ENCODE data around the gene CYP2U1. TPM values are rescaled to one million over a fixed set of nuclear protein-coding genes. Genes with fewer than 3 reads are reported as not detected.
A peak's percentile ranks its signal among the peaks of the same experiment; 100 is the strongest.

The CYP2U1 gene
- total RNA-seq, 4 donors from 2014 or later = 3.5 to 7.5 (median 4.0) TPM

GRCh38 chr4:107972605-107973004, 41.3 kb downstream of the CYP2U1 start:
- no peaks in the 10 kb centered on the region for H3K4me1 ChIP-seq
- in situ Hi-C loops (cut with MboI; ENCODE audit: low sequenced_read_pairs in 4 of 4) = no loop called here
- TF ChIP-seq CTCF (IDR thresholded peaks at IDR 0.05 in 4 of 5, conservative IDR thresholded peaks at IDR 0.05 in 1 of 5) (no peak), POLR2A (IDR thresholded peaks at IDR 0.05) (no peak)
- H3K9me3 ChIP-seq = no peaks in the 10 kb centered on the region
- intact Hi-C loops (cut with DNase I; ENCODE audit: low total_unique reads) = no loop called here
- no peak overlapping the region for H3K4me3 ChIP-seq
- DNase-seq (no peak), ATAC-seq (no peak)
- H3K27me3 ChIP-seq = no peaks in the 10 kb centered on the region
- H3K36me3 ChIP-seq = no peaks in the 10 kb centered on the region
- H3K27ac ChIP-seq = no peak overlapping the region

GRCh38 chr4:107974523-107974922, 43.2 kb downstream of the CYP2U1 start:
- Histone ChIP-seq H3K4me1 (peaks cover 5 to 11% of the 10 kb centered on the region in 2 donors), H3K4me3 (no peak overlapping the region), H3K36me3 (no peaks in the 10 kb centered on the region), H3K9me3 (no peaks in the 10 kb centered on the region), H3K27me3 (no peaks in the 10 kb centered on the region), H3K27ac (no peak overlapping the region)
- TF ChIP-seq POLR2A (IDR thresholded peaks at IDR 0.05) = no peak
- TF ChIP-seq CTCF (IDR thresholded peaks at IDR 0.05 in 4 of 5, conservative IDR thresholded peaks at IDR 0.05 in 1 of 5) = no peak
- in situ Hi-C loops (cut with MboI; ENCODE audit: low sequenced_read_pairs in 4 of 4) = no loop called here
- ATAC-seq = no peak
- DNase-seq = no peak
- intact Hi-C loops (cut with DNase I; ENCODE audit: low total_unique reads) = no loop called here

GRCh38 chr4:107977482-107977881, 46.1 kb downstream of the CYP2U1 start:
- Histone ChIP-seq H3K27me3 (no peaks in the 10 kb centered on the region), H3K36me3 (no peaks in the 10 kb centered on the region)
- intact Hi-C loops (cut with DNase I; ENCODE audit: low total_unique reads) = no loop called here

GRCh38 chr4:107977966-107978705, 46.8 kb downstream of the CYP2U1 start:
- ATAC-seq = no peak

More at GRCh38 chr4:107977482-107977881, 46.1 kb downstream of the CYP2U1 start:
- TF ChIP-seq POLR2A (IDR thresholded peaks at IDR 0.05) = no peak
- no peak for TF ChIP-seq CTCF (IDR thresholded peaks at IDR 0.05 in 4 of 5, conservative IDR thresholded peaks at IDR 0.05 in 1 of 5)
- no peak for ATAC-seq
- in situ Hi-C loops (cut with MboI; ENCODE audit: low sequenced_read_pairs in 4 of 4) = no loop called here
- Histone ChIP-seq H3K27ac (no peak overlapping the region), H3K4me1 (peaks cover 5 to 11% of the 10 kb centered on the region in 2 donors), H3K9me3 (no peaks in the 10 kb centered on the region), H3K4me3 (no peak overlapping the region)
- DNase-seq = no peak

More at GRCh38 chr4:107977966-107978705, 46.8 kb downstream of the CYP2U1 start:
- Histone ChIP-seq H3K27me3 (no peaks in the 10 kb centered on the region), H3K4me1 (peaks cover 5 to 11% of the 10 kb centered on the region in 2 donors), H3K27ac (peak overlapping the region in 2 of 4 donors; percentile 40 to 42), H3K9me3 (no peaks in the 10 kb centered on the region), H3K36me3 (no peaks in the 10 kb centered on the region), H3K4me3 (no peak overlapping the region)
- in situ Hi-C loops (cut with MboI; ENCODE audit: low sequenced_read_pairs in 4 of 4) = no loop called here
- DNase-seq = no peak
- intact Hi-C loops (cut with DNase I; ENCODE audit: low total_unique reads) = no loop called here
- TF ChIP-seq CTCF (IDR thresholded peaks at IDR 0.05 in 4 of 5, conservative IDR thresholded peaks at IDR 0.05 in 1 of 5) (no peak), POLR2A (IDR thresholded peaks at IDR 0.05) (no peak)
